Measurements from ENCODE around the gene SHLD2.
"Not testable (repeated sequence)": the region's sequence is repeated elsewhere in the genome, so short reads cannot be mapped to it uniquely, and the experiment has no call there.

SHLD2 gene

DNA sequence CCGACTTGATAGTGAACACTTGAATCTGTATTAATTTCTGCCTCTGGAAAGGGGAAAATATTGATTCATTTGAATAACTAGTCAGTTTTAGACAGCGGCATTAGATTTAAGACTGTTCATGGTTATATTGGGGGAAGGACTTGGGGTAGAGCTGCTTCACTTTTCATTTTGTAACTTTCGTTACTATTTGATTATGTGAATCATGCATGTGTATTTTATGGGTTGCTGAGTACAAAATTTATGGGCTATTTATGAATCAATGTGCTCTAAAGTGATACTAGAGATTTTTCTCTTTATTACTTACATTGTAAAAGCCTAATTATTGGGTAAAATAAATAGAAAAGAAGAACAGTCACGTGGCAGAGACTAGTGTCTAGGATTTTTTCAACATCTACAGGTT, 5.3 kb upstream of the SHLD2 start:
- no peak for DNase-seq

DNA sequence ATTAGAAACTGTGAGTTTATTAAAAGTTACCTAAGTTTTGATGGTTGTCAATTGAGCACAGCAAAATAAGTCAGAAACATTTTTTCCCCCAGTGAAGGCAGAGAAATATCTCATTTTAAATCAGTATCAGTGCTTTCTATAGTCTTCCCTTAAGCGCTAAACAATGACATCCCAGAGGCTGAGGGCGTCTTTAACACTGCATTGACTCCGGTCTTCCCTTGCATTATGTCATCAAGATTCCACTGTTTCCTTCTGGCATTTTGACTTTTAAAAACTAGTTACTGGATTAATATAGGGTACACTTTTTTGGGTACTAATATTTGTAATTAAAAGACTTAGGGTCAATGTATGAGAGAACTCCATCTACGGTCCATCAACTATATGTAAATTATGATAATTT, 4.2 kb upstream of the SHLD2 start:
- DNase-seq: no peak

DNA sequence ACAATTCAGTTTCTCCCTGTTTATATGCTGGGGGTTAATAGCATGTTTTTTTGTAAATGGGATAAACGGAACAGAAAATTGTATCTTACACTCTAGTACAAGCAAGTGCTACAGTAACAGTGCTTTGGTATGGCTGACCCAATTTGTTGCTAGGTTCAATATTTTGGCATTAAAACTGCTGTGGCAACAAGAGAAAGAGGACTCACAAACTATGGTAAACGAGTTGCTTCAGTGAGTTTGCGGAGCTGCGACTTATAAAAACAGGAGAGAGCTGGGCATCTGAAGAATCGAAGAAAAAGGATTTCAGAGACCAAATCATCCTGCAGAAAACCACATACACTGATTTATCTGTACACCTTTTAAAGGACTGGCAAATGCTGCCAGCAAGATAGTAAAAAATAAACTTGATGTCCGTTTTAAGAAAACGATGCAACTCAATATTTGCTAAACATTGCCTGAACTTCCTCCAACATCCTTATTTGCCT, 2.6 kb upstream of the SHLD2 start:
- no peak for DNase-seq

DNA sequence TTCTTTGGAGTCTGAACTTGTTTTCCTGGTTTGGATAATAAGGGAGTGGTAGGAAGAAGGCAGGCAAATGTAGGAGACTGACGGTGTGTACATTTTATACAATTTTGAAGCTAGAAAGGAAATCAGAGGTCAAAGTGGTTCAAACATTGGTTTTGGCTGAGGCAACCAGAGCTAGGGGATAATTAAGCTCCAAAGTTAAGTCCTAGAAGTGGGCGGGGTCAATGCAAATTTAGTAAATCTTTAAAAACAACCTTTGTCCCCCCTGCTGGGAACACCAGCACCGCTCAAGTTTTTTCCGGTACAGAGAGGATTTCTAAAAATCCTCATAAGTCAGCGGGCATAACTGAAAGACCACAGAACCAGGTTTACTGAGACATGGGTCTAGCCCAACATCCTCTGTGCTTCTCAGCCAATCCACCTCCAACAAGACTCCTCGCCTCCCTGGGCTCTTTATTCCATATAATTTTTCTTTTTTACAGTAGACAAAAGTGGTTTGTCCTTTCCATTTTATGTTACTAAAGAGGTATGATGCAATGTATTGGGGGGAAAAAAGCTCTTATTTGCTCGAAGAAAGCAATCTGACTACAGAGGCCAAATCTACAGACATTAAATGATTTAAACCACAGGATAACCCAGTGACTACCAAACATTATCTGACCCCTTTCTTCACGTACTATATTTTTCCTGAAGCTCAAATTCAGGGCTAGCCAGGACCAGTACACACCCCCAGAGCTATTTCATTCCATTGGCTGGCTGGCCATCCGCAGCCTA, 2.0 kb upstream of the SHLD2 start:
- no peak for DNase-seq

DNA sequence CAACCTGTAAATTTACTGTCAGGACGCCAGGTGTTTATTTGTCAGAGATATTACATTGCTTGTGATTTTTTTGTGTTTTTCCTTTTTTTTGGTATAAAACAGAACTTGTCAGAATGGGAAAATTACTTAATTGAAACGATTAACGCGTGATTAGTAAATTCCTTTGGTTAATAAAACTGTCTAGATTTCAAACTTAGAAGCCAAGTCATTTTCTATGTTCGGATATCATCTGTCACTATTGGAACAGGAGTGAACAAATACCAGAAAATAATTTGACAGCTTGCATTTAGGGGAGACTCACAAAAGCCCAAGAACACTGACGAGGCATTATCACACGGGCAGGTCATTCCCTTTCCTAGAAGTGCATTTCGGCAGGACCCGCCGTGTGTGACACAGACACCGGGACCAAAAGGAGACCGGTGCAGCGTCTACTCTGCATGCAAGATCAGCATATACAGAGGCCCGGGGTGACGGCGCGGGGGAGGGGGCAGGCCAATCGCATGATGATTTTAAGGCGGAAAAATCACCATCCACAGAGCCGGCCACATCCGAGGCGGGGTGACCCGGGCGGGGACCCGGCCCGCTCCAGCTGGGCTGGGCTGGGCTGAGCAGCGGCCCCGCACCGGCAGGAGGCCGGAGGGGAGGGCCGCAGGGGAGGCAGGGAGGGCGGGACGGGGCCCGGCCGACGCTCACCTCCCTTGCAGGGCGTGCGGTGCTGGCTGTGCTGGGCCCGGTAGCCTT, 1.2 kb upstream of the SHLD2 start:
- DNase-seq: peak; percentile 3 to 46

DNA sequence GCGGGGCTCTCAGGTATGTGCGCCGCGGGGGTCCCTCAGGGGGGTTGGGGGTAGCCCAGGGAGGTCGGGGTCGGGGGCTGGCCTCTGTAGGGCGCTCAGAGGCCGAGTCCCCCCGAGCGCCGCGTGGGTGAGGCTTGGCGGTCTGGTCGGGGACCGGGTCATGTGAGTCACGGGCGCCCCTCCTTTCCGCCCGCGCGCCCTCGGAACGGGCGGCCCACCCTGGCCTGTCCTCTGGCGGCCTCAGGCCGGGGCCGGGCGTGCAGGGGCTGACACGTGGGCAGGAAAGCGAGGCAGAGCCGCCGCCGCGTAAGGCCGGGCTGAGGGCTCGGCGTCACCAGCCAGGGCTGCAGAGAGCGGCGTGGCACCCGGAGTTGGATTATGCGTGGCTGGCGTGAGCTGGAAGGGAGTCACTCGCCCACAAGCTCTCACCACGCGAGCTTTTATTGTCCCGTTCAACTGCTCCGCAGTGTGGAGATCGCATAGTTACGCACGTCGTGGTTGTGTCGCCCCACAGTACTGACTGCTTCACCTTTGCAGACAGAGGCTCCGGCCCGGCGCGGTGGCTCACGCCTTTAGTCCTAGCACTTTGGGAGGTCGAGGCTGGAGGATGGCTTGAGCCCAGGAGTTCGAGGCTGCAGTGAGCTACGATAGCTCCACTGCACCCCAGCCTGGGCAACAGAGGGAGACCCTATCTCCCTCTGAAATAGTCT, 385 bp downstream of the SHLD2 start:
- DNase-seq: peak; percentile 71 to 90

DNA sequence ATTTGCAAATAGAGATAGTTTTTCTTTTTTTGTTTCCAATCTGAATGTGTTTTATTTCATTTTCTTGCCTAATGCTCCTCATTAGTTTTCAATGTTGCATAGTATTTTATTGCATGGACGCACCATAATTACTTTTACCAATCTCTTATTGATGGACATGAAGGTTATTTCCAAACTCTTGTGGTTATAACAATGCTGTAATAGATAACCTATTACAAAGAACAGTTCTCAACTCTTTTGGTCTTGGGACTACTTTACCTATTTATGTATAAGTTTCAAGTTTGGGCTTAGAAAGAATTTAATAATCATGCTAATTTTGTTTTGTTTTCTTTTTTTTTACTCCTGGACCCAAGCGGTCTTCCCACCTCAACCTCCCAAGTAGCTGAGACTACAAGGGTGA, 7.0 kb downstream of the SHLD2 start:
- DNase-seq: no peak

DNA sequence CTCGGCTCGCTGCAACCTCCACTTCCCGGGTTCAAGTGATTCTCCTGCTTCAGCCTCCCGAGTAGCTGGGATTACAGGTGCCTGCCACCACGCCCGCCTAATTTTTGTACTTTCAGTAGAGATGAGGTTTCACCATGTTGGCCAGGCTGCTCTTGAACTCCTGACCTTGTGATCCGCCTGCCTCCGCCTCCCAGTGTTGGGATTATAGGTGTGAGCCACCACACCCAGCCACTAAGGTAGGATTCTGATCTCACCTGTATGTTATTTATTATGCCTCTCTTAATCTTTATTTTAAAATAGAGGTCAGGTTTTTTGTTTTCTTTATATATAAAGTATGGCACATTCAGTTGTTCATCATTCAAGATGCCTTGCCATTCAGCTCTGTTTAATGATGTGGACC, 9.7 kb downstream of the SHLD2 start:
- not testable (repeated sequence) for DNase-seq

DNA sequence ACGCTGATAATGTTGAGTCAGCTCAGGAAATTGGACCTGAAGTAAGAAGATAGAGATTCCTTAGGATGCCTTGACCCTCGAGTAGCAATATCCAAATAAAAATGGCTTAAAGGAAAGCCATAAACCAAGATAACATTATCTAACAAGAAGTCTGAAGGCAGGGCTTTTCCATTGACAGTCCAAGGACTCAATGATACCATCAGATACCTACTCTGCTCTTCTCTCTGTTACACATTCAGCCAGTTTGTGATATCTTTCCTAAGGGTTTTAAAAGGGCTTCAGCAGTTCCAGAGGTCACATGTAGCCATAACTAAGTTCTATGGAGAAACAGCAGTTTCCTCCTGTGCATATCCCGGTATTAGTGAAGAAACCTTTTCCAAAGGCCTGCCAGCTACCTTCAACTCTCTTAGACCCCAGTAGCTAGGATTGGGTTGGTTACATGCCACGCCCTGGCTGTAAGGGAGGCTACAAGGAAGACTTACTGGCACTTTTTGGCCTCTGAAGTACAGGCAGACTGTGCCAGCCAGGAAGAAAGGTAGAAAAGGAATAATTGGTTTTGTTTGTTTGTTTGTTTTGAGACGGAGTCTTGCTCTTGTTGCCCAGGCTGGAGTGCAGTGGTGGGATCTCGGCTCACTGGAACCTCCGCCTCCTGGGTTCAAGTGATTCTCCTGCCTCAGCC, 10.6 kb downstream of the SHLD2 start:
- no peak for DNase-seq

DNA sequence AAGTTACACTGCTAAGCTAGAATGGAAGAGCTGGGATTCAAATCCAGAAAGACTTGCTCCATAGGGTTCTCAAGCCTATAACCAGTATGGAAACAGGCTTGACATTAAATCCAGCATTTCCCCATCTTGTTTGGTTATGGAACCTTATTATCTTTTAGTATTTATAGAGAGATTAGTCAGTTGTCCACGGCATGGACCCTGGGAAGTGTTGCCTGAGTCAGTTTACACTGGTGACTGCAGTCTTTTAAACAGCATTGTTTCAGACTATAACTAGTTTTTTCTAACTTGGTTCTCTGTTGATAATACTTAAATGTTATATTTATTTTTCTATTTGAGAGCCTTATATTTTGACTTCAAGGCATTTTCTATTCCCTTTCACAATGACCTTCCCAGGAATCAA, 23.1 kb downstream of the SHLD2 start:
- not testable (repeated sequence) for DNase-seq

DNA sequence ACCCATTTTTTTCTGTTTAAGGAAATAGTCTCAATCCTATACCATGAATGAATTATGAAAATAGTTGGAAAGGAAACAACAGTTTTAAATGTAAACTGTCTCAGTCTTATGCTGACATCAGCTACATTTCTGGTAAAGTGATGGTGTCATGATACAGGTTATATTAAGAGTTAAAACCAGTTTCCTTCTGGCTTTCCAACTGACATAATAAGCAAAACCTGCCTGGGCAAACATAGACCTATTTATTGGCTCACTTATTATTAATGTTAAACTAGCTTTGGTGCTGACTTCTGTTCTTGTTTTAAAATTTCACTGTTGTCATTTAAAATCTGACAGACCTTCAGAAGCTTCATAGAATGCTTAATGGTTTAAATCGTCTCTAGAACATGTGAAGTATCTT, 24.0 kb downstream of the SHLD2 start:
- not testable (repeated sequence) for DNase-seq

DNA sequence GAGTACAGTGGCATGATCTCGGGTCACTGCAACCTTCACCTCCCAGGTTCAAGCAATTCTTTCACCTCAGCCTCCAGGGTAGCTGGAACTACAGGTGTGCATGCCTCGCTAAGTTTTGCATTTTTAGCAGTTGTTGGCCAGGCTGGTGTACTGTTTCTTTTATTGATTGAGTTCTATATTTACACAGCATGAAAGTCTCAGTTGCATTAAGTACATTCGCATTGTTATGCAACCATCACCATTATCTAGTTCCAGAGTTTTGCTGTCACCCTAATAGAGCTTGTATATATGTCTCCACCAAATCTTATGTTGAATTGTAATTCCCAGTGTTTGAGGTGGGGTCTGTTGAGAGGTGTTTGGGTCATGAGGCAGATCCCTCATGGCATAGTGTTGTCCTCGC, 28.3 kb downstream of the SHLD2 start:
- DNase-seq: not testable (repeated sequence)

DNA sequence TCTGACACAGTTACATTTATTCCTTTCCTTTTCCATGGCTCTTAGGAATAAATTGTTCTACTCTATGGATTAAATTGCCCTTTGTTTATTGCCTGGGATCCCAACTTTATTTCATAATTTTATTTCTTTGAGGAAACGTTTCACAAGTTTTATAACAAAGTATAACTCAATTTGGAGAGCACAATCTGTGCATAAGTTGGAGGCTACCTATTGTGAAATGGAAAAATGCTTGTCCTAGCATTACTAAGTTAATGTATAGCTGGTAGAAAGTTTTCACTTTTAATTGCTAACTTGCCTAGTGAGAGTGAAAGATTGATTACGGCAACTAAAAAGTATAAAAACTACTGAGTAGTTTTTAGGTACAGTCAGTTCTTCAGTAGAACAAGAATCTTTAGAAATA, 32.0 kb downstream of the SHLD2 start:
- DNase-seq: not testable (repeated sequence)

DNA sequence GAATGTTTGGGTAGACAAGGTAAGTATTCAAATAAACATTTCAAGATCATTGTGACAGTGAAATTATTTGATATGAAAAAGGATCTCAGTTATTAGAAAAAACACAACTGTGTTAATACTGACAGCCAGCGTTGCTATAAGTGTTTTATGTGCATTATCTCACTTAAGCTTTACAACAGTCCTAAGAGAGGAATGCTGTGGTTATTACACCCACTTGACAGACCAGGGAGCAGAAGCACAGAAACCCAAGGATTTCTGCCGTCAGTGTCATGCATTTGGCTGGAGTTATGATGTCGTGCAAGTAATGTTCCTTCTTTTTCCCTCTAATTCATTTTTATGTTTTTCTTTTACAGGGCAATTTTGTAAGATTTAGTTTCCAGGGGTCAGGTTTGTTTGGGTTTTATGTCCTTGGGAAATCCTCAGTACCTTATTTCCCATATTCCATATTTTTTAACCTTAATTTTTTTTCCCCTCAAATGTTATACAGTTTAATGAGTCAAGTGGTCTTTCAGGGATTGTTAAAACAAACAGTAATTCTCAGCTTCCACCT, 32.7 kb downstream of the SHLD2 start:
- not testable (repeated sequence) for DNase-seq

DNA sequence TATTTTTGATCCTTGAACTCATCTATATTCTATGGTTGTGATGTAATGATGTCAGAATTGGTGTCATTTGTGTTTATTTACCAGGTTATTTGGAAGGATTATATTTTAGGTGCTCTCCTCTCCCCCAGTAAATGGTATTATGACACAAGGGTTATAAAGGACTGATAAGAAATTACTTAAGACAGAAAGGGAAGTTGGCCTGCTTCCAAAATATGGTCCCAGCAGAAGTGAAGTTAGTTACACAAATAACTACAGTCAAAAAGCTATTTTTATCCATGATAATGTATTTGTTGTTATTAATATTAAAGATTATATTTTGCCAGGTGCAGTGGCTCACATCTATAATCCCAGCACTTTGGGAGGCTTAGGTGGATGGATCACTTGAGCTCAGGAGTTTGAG, 37.2 kb downstream of the SHLD2 start:
- peak in 1 of 2 donors; percentile 66 for DNase-seq

DNA sequence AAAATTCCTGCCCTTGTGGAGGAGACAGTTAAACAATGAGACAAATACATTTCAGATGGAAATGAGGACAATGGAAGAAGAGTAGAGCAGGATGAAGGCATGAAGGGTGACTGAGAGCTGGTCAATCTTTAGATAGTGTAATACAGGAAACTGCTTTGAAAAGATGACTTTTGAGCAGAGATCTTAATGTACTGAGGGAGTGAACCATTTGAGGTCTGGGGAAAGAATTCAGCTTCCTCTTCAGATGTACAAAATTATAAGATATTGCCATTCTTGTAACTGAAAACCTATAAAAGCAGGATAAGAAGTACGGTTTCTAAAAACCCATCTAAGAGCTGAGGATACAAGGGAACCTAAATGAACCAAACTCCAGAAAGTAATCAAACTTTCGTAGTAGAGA, 38.9 kb downstream of the SHLD2 start:
- DNase-seq: peak in 1 of 2 donors; percentile 2

DNA sequence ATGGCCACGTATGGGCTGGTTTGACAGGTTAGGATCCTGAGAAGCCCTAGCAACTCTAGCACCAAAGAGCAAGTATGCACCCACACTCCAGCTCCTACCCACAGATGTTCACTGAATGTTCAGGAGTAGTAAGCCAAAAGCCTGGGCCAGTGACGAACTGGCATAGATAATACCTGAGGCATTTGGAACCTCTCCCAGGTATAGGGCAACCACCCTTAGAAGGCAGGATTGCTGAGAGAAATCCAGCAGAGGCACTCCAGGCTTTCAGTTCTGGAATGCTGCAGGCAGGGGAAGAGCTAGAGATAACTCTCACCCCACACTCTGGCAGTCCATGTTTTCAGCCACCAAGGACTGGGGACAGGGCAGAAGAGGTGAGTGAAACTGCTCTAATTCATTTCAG, 39.4 kb downstream of the SHLD2 start:
- not testable (repeated sequence) for DNase-seq

DNA sequence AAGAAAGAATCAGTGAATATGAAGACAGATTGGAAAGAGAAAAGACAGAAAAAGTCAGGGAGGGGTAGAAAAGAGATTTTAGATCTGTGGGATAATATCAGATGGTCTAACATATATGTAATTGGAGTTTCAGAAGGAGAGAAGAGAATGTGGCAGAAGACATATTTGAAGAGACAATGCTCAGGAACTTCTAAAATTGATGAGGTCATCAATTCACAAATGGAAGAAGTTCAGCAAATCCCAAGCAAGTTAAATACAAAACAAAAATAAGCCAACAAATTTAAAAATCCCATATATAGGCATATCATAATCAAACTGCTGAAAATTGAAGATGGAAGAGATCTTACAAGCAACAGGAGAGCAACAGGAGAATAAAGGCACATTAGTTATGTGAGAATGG, 42.5 kb downstream of the SHLD2 start:
- not testable (repeated sequence) for DNase-seq

DNA sequence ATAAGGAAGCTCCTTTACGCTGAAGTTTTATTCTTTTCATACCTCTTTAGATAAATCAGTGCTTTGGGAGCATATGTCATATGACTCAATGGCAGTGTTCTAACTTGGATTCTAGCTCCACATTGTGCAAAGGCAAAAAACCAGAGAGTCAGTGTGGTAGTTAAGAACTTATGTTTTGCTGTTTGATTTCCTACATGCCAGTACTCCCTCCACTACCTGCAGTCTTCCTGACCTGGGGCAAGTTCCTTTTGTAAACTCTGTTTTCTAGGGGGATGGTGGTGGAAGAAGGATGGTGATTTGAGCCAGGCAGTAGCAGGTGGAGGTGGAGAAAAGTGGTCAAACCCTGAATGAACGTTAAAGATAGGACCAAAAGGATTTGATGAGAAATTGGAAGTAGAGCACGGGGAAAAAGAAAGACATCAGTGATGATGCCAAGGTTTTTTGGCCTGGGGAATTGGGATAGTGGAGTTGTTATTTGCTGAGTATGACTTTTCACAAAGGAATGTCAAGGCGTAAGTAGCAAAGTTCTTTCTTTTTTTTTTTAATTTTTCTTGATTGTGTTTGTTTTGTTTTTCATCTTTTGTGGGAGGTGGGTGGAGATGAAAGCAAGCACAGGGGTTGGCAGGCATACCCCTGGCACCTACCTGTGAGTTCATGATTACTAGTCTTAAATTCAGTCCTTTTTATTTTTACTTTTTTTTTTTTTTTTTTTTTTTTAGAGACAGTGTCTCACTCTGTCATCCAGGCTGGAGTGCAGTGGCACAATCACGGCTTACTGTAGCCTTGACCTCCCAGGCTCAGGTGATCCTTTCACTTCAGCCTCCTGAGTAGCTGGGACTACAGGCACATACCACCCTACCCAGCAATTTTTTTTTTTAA, 47.5 kb downstream of the SHLD2 start:
- DNase-seq: not testable (repeated sequence)

DNA sequence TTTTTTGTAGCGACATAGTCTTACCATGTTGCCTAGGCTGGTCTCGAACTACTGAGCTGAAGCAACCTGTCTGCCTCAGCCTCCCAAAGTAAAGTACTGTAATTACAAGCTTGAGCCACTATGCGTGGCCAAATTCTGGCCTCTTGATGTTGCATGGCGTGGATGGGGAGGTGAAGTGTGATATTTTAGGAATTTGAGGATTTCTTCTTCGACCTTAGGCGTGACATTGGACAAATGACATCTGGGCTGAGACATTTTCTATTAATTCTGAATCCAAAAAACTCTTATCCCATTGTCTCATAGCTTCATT, 48.1 kb downstream of the SHLD2 start:
- not testable (repeated sequence) for DNase-seq

DNA sequence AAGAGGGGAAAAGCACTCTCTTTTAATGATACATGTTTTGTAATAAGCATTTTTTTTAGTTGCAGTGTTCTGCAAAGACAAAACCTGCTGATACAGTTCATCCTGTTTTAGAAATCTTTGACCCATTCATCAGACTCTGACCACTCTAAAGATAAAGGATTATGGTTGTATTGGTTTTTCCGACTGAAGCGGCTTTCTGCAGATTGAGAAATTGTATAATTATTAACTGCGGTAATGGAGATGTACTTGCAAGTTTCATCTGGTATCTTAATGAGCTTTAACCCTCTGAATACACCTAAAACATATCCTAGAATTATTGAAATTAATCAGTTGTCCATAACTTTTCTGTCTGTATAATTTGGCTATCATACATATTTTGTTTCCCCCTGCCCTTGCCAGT, 50.6 kb downstream of the SHLD2 start:
- not testable (repeated sequence) for DNase-seq

All from bone marrow (tissue), 2 donors.